ENCODE data around the gene DCTN4. TPM values are rescaled to one million over a fixed set of nuclear protein-coding genes. Genes with fewer than 3 reads are reported as not detected.
A peak's percentile ranks its signal among the peaks of the same experiment; 100 is the strongest.

The DCTN4 gene
- total and polyA plus RNA-seq, 2 experiments from 2014 or later = 22.9 to 63.9 TPM

DNA sequence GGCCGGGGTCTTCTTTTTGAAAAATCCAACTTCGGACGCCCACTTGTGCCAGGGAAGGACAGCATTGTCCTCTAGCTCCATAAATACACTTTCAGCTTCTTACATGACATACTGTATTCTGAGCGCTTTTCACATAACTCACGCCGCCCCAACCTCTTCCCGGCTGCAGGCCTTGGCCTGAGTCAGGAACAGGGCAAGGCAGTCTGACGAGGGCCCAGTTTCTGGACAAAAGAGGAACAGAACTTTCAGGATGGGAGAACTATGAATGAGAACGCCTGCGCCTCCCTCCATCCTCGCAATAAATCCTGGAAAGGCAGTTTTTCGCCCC is 650 bp downstream of the DCTN4 start:
- peaks cover 18% of the 10 kb centered on the region for H3K4me1 ChIP-seq (ENCODE audit: insufficient read depth)
- peaks cover 49% of the 10 kb centered on the region for H3K79me2 ChIP-seq
- 8% methylated on average over 12 of the region's 12 CpGs for WGBS (ENCODE audit: low lambda C conversion rate, missing lambda C conversion rate)
- no peak for DNase-seq (ENCODE audit: low spot score)
- peak overlapping the region; percentile 34 for H3K4me3 ChIP-seq
- H3K27me3 ChIP-seq = no peaks in the 10 kb centered on the region
- TF ChIP-seq EZH2 (IDR thresholded peaks at IDR 0.05; ENCODE audit: borderline replicate concordance) (no peak), EZH2phosphoT487 (IDR thresholded peaks at IDR 0.05; ENCODE audit: low read depth, severe bottlenecking, unreplicated experiment) (no peak), CTCF (IDR thresholded peaks at IDR 0.05; ENCODE audit: poor library complexity) (no peak)
- peak overlapping the region; percentile 96 for H3K27ac ChIP-seq
- no peaks in the 10 kb centered on the region for H4K20me1 ChIP-seq (ENCODE audit: insufficient read depth, poor library complexity, severe bottlenecking)
- H3K4me2 ChIP-seq = peak overlapping the region; percentile 78
- H2AFZ ChIP-seq = peak overlapping the region; percentile 15
- H3K36me3 ChIP-seq (replicated peaks; ENCODE audit: insufficient read depth, low read depth) = no peaks in the 10 kb centered on the region
- H3K9me2 ChIP-seq (replicated peaks; ENCODE audit: insufficient read depth) = no peaks in the 10 kb centered on the region
- no peaks in the 10 kb centered on the region for H3K9me3 ChIP-seq (ENCODE audit: low read depth)

DNA sequence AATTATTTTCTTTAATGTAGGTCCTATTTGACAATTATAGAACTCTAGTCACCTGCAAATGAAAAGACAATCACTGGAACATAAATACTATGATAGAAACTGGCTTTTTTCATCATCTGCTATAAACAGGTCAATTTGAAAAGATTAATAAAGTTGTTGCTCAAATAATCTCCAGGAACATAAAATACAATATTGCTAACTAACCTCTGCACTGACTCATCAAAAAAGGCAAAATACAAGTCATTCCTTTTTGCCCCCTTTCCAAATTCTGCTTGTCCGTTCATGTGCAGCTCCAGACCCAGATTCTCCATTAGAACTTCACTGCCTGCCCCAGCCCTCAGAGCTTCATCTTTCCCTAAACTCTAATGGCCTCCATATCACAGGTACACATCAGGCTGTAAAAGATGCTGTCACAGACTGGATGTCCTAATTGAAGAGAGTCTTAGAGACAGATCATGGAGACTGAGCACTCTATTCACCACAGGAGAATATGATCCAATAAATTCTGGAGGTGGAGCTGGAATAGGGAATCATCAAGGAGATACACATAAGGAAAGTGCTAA is 1.6 kb downstream of the DCTN4 start:
- peak overlapping the region; percentile 96 for H3K27ac ChIP-seq
- no peaks in the 10 kb centered on the region for H3K36me3 ChIP-seq (replicated peaks; ENCODE audit: insufficient read depth, low read depth)
- H4K20me1 ChIP-seq (ENCODE audit: insufficient read depth, poor library complexity, severe bottlenecking) = no peaks in the 10 kb centered on the region
- no peaks in the 10 kb centered on the region for H3K9me3 ChIP-seq (ENCODE audit: low read depth)
- DNase-seq (ENCODE audit: low spot score) = no peak
- H3K79me2 ChIP-seq = peaks cover 59% of the 10 kb centered on the region
- H2AFZ ChIP-seq = no peak overlapping the region
- 77% methylated on average over 1 of the region's 1 CpG for WGBS (ENCODE audit: low lambda C conversion rate, missing lambda C conversion rate)
- H3K9me2 ChIP-seq (replicated peaks; ENCODE audit: insufficient read depth) = no peaks in the 10 kb centered on the region
- TF ChIP-seq EZH2phosphoT487 (IDR thresholded peaks at IDR 0.05; ENCODE audit: low read depth, severe bottlenecking, unreplicated experiment) = no peak
- TF ChIP-seq CTCF (IDR thresholded peaks at IDR 0.05; ENCODE audit: poor library complexity) = no peak
- no peak for TF ChIP-seq EZH2 (IDR thresholded peaks at IDR 0.05; ENCODE audit: borderline replicate concordance)
- peak overlapping the region; percentile 34 for H3K4me3 ChIP-seq
- H3K4me2 ChIP-seq = peak overlapping the region; percentile 78
- no peaks in the 10 kb centered on the region for H3K27me3 ChIP-seq
- peaks cover 18% of the 10 kb centered on the region for H3K4me1 ChIP-seq (ENCODE audit: insufficient read depth)

GRCh38 chr5:150753863-150754262 is 5.0 kb downstream of the DCTN4 start:
- no peak for TF ChIP-seq EZH2 (IDR thresholded peaks at IDR 0.05; ENCODE audit: borderline replicate concordance)
- no peak for TF ChIP-seq CTCF (IDR thresholded peaks at IDR 0.05; ENCODE audit: poor library complexity)
- no peak for TF ChIP-seq EZH2phosphoT487 (IDR thresholded peaks at IDR 0.05; ENCODE audit: low read depth, severe bottlenecking, unreplicated experiment)
- Histone ChIP-seq H3K9me2 (replicated peaks; ENCODE audit: insufficient read depth) (no peaks in the 10 kb centered on the region), H3K9me3 (ENCODE audit: low read depth) (no peaks in the 10 kb centered on the region), H4K20me1 (ENCODE audit: insufficient read depth, poor library complexity, severe bottlenecking) (no peaks in the 10 kb centered on the region), H3K27ac (no peak overlapping the region), H3K27me3 (no peaks in the 10 kb centered on the region), H3K79me2 (peaks cover 90% of the 10 kb centered on the region), H2AFZ (no peak overlapping the region), H3K4me3 (no peak overlapping the region), H3K4me2 (no peak overlapping the region), H3K4me1 (ENCODE audit: insufficient read depth) (peaks cover 14% of the 10 kb centered on the region), H3K36me3 (replicated peaks; ENCODE audit: insufficient read depth, low read depth) (no peaks in the 10 kb centered on the region)
- WGBS (ENCODE audit: low lambda C conversion rate, missing lambda C conversion rate) = 88% methylated on average over 1 of the region's 1 CpG
- DNase-seq (ENCODE audit: low spot score) = no peak

Data from hepatocyte (in vitro differentiated cells).